Coronary artery (tissue), 2 donors: Measurements from ENCODE around the gene GSTM1.

Experiments used
- DNase-seq: peaks from one replicate; pipeline ENCODE4 v3.0.0-alpha.2; 2017; ENCODE audit warnings: low spot score
- H3K27ac ChIP-seq, 2 donors: fragments of 200-600 bp; sonication (generic); one replicate each; pipeline ENCODE4 v1.5.1; 2016 to 2019
- H3K4me3 ChIP-seq: fragments of 200-600 bp; sonication (generic); 2 replicates; pipeline ENCODE4 v1.5.1; 2016; ENCODE audit warnings: mild to moderate bottlenecking, moderate library complexity
- CTCF ChIP-seq: fragments of 200-600 bp; sonication (generic); IDR thresholded peaks from one replicate; pipeline ENCODE4 v1.5.1; 2019; ENCODE audit warnings: antibody characterized with exemption

Gene GSTM1

DNA sequence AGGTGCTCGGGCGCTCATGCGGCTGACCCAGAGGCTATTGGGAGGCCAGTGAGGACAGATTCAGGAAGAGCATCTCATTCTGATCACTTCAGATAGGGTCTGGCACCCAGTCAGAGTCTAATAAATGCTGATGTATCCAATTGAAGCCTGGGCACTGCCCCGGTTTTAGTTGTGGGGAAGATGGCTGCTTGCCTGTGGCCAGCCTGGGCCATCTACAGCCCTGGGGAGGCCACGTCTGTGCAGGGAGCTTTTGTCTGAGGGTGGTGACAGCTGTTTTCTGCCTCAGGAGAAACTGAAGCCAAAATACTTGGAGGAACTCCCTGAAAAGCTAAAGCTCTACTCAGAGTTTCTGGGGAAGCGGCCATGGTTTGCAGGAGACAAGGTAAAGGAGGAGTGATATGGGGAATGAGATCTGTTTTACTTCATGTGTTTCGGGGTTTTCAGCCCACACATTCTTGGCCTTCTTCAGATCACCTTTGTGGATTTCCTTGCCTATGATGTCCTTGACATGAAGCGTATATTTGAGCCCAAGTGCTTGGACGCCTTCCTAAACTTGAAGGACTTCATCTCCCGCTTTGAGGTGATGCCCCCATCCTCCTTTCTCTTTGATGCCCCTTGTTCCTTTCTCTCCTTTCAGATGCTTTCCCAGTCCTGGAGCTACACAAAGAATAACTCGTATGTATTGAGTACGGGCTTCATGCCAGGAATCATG is 27.2 kb downstream of the GSTM1 start:
- no peak for DNase-seq
- no peak for TF ChIP-seq CTCF
- Histone ChIP-seq H3K27ac (no peak overlapping the region), H3K4me3 (no peak overlapping the region)

- Histone ChIP-seq H3K4me3 (no peak overlapping the region), H3K27ac (peak overlapping the region in 1 of 2 donors; percentile 30)
- TF ChIP-seq CTCF, result no peak
- DNase-seq, result no peak
Measured at GRCh38 chr1:109716121-109716520, 28.5 kb downstream of the GSTM1 start.

- no peak for DNase-seq
- H3K27ac ChIP-seq, result peak overlapping the region in 1 of 2 donors; percentile 30
- TF ChIP-seq CTCF, result no peak
- no peak overlapping the region for H3K4me3 ChIP-seq
Measured at GRCh38 chr1:109716570-109717090, 29.0 kb downstream of the GSTM1 start.

- no peak for TF ChIP-seq CTCF
- DNase-seq, result no peak
- no peak overlapping the region for H3K27ac ChIP-seq
- H3K4me3 ChIP-seq, result no peak overlapping the region
Measured at GRCh38 chr1:109717729-109718128, 30.1 kb downstream of the GSTM1 start.

DNA sequence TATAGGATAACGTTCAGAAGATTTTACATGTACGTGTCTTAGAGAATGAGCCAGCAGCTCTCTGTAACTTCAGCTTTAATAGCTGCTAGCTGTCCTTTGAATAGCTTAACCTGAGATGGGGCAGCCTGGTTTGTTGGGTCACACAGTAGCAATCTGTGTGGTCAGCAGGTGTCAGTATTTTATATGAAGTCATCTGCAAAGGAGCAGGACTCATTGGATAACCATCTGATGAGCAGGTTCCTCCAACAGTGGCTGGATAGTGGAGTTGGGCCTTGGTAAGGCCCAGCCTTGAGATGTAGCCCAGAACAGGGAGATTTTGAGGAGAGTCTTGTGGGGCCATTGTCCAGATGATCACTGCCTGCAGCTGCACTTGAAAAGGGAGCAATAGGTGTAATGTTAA is 30.9 kb downstream of the GSTM1 start:
- no peak for DNase-seq
- no peak for TF ChIP-seq CTCF
- Histone ChIP-seq H3K27ac (no peak overlapping the region), H3K4me3 (no peak overlapping the region)

DNA sequence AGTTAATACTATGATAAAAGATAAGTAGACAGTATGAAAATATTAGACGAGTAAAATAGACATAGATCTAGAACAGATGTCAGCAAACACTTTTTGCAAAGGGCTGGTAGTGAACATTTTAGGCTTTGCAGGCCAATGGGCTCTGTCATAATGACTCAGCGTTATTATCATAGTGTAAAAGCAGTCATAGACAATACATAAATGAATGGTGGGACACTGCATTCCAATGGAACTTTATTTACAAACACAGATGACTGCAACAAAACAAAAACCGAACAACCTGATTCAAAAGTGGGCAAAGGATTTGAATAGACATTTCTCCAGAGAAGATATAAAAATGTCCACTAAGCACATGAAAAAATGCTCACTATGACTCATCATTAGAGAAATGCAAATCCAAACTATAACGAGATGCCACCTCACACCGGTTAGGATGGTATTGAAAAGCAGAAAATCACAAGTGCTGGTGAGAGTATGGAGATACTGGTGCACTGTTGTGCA is 31.8 kb downstream of the GSTM1 start:
- DNase-seq, result no peak
- Histone ChIP-seq H3K4me3 (no peak overlapping the region), H3K27ac (no peak overlapping the region)
- no peak for TF ChIP-seq CTCF

DNA sequence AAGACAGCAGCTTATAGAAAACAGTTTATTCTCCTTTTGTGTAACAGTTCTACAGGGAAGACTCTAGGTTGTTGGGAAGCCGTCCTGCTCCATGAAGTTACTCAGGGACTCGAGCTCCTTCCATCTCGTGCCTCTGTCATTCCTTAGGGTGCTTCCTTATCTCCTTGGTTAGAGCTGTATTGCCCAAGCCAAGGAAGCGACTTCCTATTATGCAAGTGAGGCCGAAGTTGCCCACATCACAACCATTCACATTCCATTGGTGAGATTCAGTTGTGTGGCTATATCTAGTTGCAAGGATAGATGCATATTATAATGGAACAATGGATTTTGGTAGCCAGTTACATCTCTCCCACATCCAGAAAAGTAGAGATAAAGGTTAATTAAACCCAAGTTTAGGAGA is 33.4 kb downstream of the GSTM1 start:
- Histone ChIP-seq H3K27ac (no peak overlapping the region), H3K4me3 (no peak overlapping the region)
- TF ChIP-seq CTCF, result no peak
- DNase-seq, result no peak
